HepG2 (cell line): ENCODE results near the gene JAK1. TPM values are rescaled to one million over a fixed set of nuclear protein-coding genes. Genes with fewer than 3 reads are reported as not detected.

ENCODE experiments used
- AHDC1 ChIP-seq: sonication (generic); formaldehyde crosslinking; IDR thresholded peaks from 2 replicates; pipeline ENCODE4 v1.5.1; 2020; ENCODE audit warnings: mild to moderate bottlenecking, missing genetic modification reagents, borderline replicate concordance
- CAMTA2 ChIP-seq: sonication (generic); formaldehyde crosslinking; IDR thresholded peaks from 2 replicates; pipeline ENCODE4 v1.4.0; 2020; ENCODE audit warnings: mild to moderate bottlenecking, missing genetic modification reagents, borderline replicate concordance
- CREB3 ChIP-seq: sonication (generic); formaldehyde crosslinking; IDR thresholded peaks from 2 replicates; pipeline ENCODE4 v1.5.0; 2020; ENCODE audit warnings: missing genetic modification reagents
- JUNB ChIP-seq: sonication (generic); formaldehyde crosslinking; IDR thresholded peaks from 2 replicates; pipeline ENCODE4 v1.8.0; 2022; ENCODE audit warnings: missing genetic modification reagents, mild to moderate bottlenecking, borderline replicate concordance
- PAF1 ChIP-seq: IDR thresholded peaks from 2 replicates; pipeline ENCODE4 v1.6.1; 2016; ENCODE audit warnings: missing genetic modification reagents, missing compliant biosample characterization
- POLR2AphosphoS5 ChIP-seq: IDR thresholded peaks from 2 replicates; pipeline ENCODE4 v1.6.1; 2012; ENCODE audit warnings: low read depth, low read length
- PREB ChIP-seq: sonication (generic); formaldehyde crosslinking; IDR thresholded peaks from 2 replicates; pipeline ENCODE4 v1.4.0; 2020; ENCODE audit warnings: missing genetic modification reagents
- RFXANK ChIP-seq: IDR thresholded peaks from 2 replicates; pipeline ENCODE4 v1.6.1; 2016
- SMYD3 ChIP-seq: sonication (generic); formaldehyde crosslinking; IDR thresholded peaks from 2 replicates; pipeline ENCODE4 v1.8.1; 2023; ENCODE audit warnings: mild to moderate bottlenecking, missing genetic modification reagents
- ZBTB1 ChIP-seq: sonication (generic); formaldehyde crosslinking; IDR thresholded peaks from 2 replicates; pipeline ENCODE4 v1.4.0; 2020; ENCODE audit warnings: missing genetic modification reagents, borderline replicate concordance
- ZBTB38 ChIP-seq: sonication (generic); formaldehyde crosslinking; IDR thresholded peaks from 2 replicates; pipeline ENCODE4 v1.5.1; 2020; ENCODE audit warnings: mild to moderate bottlenecking, missing genetic modification reagents
- ZFP36 ChIP-seq: fragments of 150-350 bp; IDR thresholded peaks from 2 replicates; pipeline ENCODE4 v1.6.1; 2018; ENCODE audit warnings: borderline replicate concordance, low read length, low read depth; ENCODE audit not compliant: partially characterized antibody
- ZGPAT ChIP-seq: IDR thresholded peaks from 2 replicates; pipeline ENCODE4 v1.6.1; 2016; ENCODE audit warnings: mild to moderate bottlenecking
- ZNF20 ChIP-seq: sonication (generic); formaldehyde crosslinking; IDR thresholded peaks from 2 replicates; pipeline ENCODE4 v1.4.0; 2020; ENCODE audit warnings: mild to moderate bottlenecking, moderate library complexity, missing genetic modification reagents
- ZNF281 ChIP-seq: sonication (generic); formaldehyde crosslinking; IDR thresholded peaks from 2 replicates; pipeline ENCODE4 v1.4.0; 2020; ENCODE audit warnings: missing genetic modification reagents, borderline replicate concordance
- ZNF607 ChIP-seq: sonication (generic); formaldehyde crosslinking; IDR thresholded peaks from 2 replicates; pipeline ENCODE4 v1.5.1; 2020; ENCODE audit warnings: missing genetic modification reagents, mild to moderate bottlenecking, borderline replicate concordance
- ZNF781 ChIP-seq: sonication (generic); formaldehyde crosslinking; IDR thresholded peaks from 2 replicates; pipeline ENCODE4 v1.5.1; 2020; ENCODE audit warnings: borderline replicate concordance, mild to moderate bottlenecking, missing genetic modification reagents; ENCODE audit errors: not compliant biosample characterization
- polyA plus RNA-seq, 8 experiments: library from polyadenylated mRNA; depleted of rRNA in 3 of 8; stranded (reverse) in 7 of 8; unstranded in 1 of 8; fragments of >200 nt; fragmentation: Illumina TruSeq in 4 of 8; extraction: Trizol in 4 of 8; gene quantifications; 2 replicates each; pipeline versions ENCODE4 v1.2.1 to v1.2.3, GENCODE V29; 2011 to 2016; ENCODE audit warnings: low read depth in 4 of 8, missing spikeins in 1 of 8, mixed read lengths in 1 of 8; ENCODE audit not compliant: insufficient read depth in 1 of 8
- total RNA-seq, 5 experiments: library from RNA; depleted of rRNA; stranded (reverse); fragments of >200 nt; fragmentation: Illumina TruSeq; extraction: Trizol; gene quantifications; 2 replicates each; pipeline ENCODE4 v1.2.3, GENCODE V29; 2016; ENCODE audit warnings: low read depth in 1 of 5

Gene JAK1
- total and polyA plus RNA-seq, 2 of the 13 experiments (the other 11 are each of a cell fraction or from before 2014, with no cell fraction given) = 23.9 to 42.4 TPM

GRCh38 chr1:64966158-64966971 is at the start of gene JAK1 (continued):
- TF ChIP-seq ZGPAT (CRISPR knock-in tag) = no peak
- TF ChIP-seq ZNF281 (CRISPR knock-in tag) = peak; percentile 34; the same call in 1 of the 2 replicates
- TF ChIP-seq ZBTB38 (CRISPR knock-in tag) = no peak
- TF ChIP-seq CAMTA2 (CRISPR knock-in tag) = no peak
- TF ChIP-seq ZNF607 (CRISPR knock-in tag) = no peak
- TF ChIP-seq ZBTB1 (CRISPR knock-in tag) = no peak
- no peak for TF ChIP-seq AHDC1 (CRISPR knock-in tag)
- TF ChIP-seq POLR2AphosphoS5 = peak; percentile 59
- TF ChIP-seq ZNF781 = no peak
- no peak for TF ChIP-seq ZFP36
- no peak for TF ChIP-seq SMYD3 (CRISPR knock-in tag)
- no peak for TF ChIP-seq CREB3
- TF ChIP-seq ZNF20 = no peak
- no peak for TF ChIP-seq PAF1 (CRISPR knock-in tag)
- TF ChIP-seq PREB (CRISPR knock-in tag) = no peak
- TF ChIP-seq JUNB (CRISPR knock-in tag) = no peak
- TF ChIP-seq RFXANK (CRISPR knock-in tag) = no peak
